Stimulated activated CD4-positive, alpha-beta T cell treated with anti-CD3 and anti-CD28 coated beads, Interleukin-4, amount 100 ng/mL, for 48 hours (primary cell): ENCODE measurements around the gene RAB27B.

Experiments used
- DNase-seq, 2 donors: peaks; one replicate each; pipeline ENCODE4 v3.0.0-alpha.2; 2020; ENCODE audit warnings: low read depth in 2 of 2

The RAB27B gene

GRCh38 chr18:54910161-54910919, 82.1 kb downstream of the RAB27B start:
- no peak for DNase-seq

- no peak for DNase-seq
These were observed 83.3 kb downstream of the RAB27B start for GRCh38 chr18:54911551-54911950.

GRCh38 chr18:54914816-54915215, 86.5 kb downstream of the RAB27B start:
- DNase-seq = no peak

GRCh38 chr18:54916507-54916906, 88.2 kb downstream of the RAB27B start:
- DNase-seq = no peak

DNA sequence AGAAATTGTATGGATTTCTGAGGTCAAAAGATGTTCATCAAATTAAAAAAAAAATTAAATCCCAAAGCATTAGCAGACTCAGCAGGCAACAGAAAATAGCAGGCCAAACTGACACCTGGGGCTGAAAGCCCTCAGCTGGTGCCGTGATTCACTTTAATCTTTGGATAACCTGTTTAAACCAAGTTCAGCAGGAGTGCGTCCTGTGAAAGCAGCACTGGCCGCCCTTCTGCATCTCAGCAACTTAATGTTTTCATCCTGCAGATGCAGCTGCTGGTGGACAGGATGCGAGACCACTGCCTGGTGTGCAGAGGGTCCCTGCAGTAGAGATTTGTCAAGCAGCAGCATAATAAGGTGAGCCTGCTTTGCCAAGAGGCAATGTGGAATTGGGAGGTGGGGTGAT, 89.8 kb downstream of the RAB27B start:
- DNase-seq = no peak

GRCh38 chr18:54919412-54919811, 91.1 kb downstream of the RAB27B start:
- DNase-seq = no peak

DNA sequence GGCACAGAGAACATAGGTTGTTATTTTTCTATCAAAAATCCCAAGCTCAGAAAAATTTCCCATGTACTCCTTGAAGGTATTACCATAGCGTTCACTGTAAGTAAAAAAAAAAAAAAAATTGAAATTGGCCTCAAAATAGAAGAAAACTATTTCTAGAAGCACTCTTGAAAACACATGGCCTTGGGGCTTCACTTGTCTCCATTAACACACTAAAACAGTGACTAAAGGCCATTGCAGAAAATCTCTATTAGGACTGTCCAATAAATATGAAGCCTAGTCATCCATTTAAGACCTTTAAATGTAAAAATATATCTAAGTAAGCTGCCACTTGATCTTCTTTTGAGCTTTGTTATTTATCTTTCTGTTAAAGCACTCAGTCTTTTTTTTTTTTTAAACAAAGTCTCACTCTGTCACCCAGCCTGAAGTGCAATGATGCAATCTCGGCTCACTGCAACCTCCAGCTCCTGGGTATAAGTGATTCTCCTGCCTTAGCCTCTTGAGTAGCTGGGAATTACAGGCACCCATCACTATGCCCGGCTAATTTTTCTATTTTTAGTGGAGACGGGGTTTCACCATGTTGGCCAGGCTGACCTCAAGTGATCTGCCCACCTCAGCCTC, 95.2 kb downstream of the RAB27B start:
- no peak for DNase-seq

GRCh38 chr18:54924948-54925347, 96.7 kb downstream of the RAB27B start:
- DNase-seq = no peak

- DNase-seq = no peak
These were observed 98.5 kb downstream of the RAB27B start for GRCh38 chr18:54926593-54927325.

DNA sequence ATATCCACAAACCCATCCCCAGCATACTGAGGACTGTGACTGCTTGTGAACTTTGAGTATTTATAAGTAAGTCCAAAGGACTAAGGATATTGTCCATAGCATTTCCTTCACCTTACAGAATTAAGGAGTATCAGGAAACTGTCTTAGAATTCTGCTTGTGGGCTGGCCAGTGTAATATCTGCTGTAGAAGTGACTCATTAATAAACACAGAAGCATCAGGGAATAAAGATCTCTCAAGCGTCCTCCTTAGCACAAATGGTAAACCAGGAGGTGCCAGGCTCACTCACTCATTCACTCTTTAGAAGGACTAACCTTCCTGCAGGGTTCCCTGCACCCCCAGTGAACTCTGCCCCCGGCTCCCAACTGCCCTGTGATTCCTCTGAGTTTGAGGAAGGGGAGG, 100.0 kb downstream of the RAB27B start:
- no peak for DNase-seq

DNA sequence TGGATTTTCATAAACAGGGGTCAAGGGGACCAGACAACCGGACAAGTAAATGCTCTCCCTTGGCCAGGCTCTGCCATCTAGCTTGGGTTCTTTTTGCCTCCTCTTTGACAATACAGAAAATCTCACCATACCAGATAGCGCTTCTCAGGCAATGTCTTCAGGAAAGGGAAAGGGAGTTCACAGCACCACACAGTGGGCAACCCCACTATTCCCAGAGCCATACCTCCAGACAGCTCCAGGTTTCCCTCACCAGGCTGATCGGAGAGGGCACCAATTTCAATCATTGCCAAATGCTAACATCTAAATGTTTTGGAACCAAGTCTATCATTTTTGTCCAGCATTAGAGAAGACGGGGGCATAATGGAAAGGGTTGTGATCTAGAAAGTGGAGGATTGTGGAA, 102.9 kb downstream of the RAB27B start:
- no peak for DNase-seq

- no peak for DNase-seq
These were observed 104.2 kb downstream of the RAB27B start for GRCh38 chr18:54932472-54932871.

DNA sequence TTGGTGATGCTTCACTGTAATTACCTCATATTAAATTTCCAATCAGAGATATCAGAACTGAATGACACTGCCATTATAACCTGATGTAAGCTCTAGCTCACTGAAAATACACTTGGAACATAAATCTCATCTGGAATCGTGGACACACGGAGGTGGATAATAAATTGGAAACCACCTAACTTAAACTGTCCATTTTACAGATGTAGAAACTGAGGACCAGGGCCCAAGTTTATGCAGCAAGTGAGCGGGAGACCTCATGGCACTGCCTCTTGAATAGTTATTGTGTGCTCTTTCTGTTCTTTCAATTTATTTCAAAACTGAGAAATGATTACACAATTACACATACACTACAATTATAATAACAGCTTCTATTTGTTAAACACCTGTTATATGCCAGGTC, 110.2 kb downstream of the RAB27B start:
- no peak for DNase-seq

- no peak for DNase-seq
These were observed 111.2 kb downstream of the RAB27B start for GRCh38 chr18:54939361-54939917.

DNA sequence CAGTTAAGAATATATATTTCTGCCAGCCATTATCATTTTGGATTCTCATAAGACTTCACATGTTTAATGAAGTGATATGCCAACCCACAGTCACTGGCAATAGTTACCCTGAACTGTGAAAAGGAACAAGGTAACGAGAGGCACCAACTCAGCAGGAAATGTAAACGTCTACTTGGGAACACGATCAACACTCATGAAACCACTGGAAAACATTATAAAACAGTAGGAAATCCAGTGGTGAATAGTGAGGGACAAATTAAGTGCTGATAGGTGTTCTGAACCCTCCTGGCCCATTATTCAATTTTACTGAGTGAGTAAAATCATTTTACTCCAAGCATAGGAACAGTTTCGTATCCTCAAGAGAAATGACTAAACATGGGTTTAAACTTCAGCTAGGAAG, 113.9 kb downstream of the RAB27B start:
- DNase-seq = no peak

DNA sequence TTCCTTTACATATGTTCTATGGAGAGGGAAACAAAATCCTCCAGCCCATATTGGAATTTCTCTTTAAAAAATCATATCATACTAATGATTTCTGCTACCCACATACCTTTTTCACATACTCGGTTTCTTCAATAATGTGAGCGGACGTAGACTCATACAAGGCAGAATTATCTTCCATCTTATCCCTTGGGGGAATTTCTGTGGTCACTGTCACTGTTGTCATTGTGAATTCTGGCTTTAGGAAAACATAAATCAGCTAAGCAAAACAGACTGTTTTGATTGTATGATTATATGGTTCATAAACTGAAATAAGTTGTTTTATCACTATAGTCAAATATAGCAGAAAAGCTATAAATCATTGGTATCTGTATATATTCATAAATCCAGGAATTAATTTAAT, 114.3 kb downstream of the RAB27B start:
- no peak for DNase-seq
